Fibroblast of skin of scalp (primary cell): Measurements from ENCODE around the gene BRI3.

Experiments
- DNase-seq: peaks from one replicate; pipeline ENCODE4 v3.0.0-alpha.2; 2013

The BRI3 gene

GRCh38 chr7:98287486-98287959 is 6.0 kb downstream of the BRI3 start:
- no peak for DNase-seq

GRCh38 chr7:98288064-98288823 is 6.8 kb downstream of the BRI3 start:
- no peak for DNase-seq

- no peak for DNase-seq
Observed at GRCh38 chr7:98289333-98289875, 7.9 kb downstream of the BRI3 start.

GRCh38 chr7:98291717-98292116 is 10.2 kb downstream of the BRI3 start:
- DNase-seq, result no peak

GRCh38 chr7:98293265-98293664 is 11.8 kb downstream of the BRI3 start:
- no peak for DNase-seq

- no peak for DNase-seq
Observed at GRCh38 chr7:98293746-98294145, 12.3 kb downstream of the BRI3 start.

- DNase-seq, result no peak
Observed at GRCh38 chr7:98294326-98294725, 12.8 kb downstream of the BRI3 start.

GRCh38 chr7:98294798-98295382 is 13.4 kb downstream of the BRI3 start:
- peak; percentile 66 for DNase-seq

GRCh38 chr7:98295467-98296192 is 14.1 kb downstream of the BRI3 start:
- DNase-seq, result no peak

- no peak for DNase-seq
Observed at GRCh38 chr7:98296833-98297232, 15.3 kb downstream of the BRI3 start.

- no peak for DNase-seq
Observed at GRCh38 chr7:98297626-98298286, 16.3 kb downstream of the BRI3 start.

GRCh38 chr7:98300595-98301372 is 19.3 kb downstream of the BRI3 start:
- no peak for DNase-seq

- no peak for DNase-seq
Observed at GRCh38 chr7:98301693-98302470, 20.4 kb downstream of the BRI3 start.

GRCh38 chr7:98303176-98303865 is 21.8 kb downstream of the BRI3 start:
- no peak for DNase-seq

- no peak for DNase-seq
Observed at GRCh38 chr7:98303906-98304305, 22.4 kb downstream of the BRI3 start.

GRCh38 chr7:98305951-98306535 is 24.6 kb downstream of the BRI3 start:
- DNase-seq, result no peak

GRCh38 chr7:98307971-98308466 is 26.5 kb downstream of the BRI3 start:
- DNase-seq, result no peak

GRCh38 chr7:98309566-98309965 is 28.1 kb downstream of the BRI3 start:
- no peak for DNase-seq

GRCh38 chr7:98312201-98312600 is 30.7 kb downstream of the BRI3 start:
- no peak for DNase-seq

- DNase-seq, result peak; percentile 13
Observed at GRCh38 chr7:98314469-98314868, 33.0 kb downstream of the BRI3 start.
